ENCODE data around the gene MCC.

- TF ChIP-seq CTCF (IDR thresholded peaks at IDR 0.05), result no peak
- TF ChIP-seq POLR2A (IDR thresholded peaks at IDR 0.05), result no peak
Observed at GRCh38 chr5:113053511-113053995, 434.7 kb downstream of the MCC start.
